Dedifferentiated amniotic fluid mesenchymal stem cell (primary cell): Measurements from ENCODE around the gene SH2D1B.
A peak's percentile ranks its signal among the peaks of the same experiment; 100 is the strongest.
"Not testable (repeated sequence)": the region's sequence is repeated elsewhere in the genome, so short reads cannot be mapped to it uniquely, and the experiment has no call there.

ENCODE experiments used
- DNase-seq: peaks from one replicate; pipeline ENCODE4 v3.0.0-alpha.2; 2016; ENCODE audit errors: extremely low spot score

SH2D1B gene

DNA sequence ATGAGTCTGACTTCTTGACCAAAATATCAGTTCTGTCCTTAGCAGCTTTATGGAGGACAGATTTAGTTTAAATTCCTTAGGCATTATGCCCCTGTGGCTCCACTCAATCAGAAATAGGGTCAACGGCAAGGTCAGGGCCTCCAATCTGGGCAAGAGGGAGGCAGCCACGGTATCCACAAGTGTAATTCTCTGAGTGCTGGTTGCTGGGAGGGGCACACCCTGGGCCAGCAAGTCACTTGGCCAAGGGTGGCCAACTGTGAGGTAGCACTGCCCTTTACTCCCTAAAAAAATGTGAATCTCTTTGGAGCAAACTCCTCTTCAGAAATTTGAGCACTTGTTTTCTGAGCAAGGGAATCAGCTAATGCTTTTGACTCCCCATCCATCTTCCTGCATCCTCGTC is 48.1 kb downstream of the SH2D1B start:
- no peak for DNase-seq

- DNase-seq = no peak
Measured at GRCh38 chr1:162361349-162361748, 50.6 kb downstream of the SH2D1B start.

DNA sequence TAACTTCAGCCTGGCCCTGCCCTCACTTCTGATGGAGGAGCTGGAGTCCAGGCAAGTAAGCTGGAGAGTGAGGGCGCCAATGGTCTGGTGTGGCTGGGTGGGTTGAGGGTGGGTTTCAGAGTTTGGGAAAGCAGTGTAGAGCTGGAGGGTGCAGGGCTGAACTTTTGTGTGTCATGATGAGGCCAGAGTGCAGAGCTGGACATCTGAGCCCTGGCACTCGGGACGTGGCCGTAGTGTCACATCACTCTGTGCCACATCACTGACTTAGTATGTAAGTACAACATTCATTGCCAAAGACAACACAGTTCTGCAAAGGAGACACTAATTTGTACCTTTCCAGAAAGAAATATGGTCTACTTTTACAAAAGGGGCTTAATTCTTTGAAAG is 51.1 kb downstream of the SH2D1B start:
- DNase-seq = no peak

DNA sequence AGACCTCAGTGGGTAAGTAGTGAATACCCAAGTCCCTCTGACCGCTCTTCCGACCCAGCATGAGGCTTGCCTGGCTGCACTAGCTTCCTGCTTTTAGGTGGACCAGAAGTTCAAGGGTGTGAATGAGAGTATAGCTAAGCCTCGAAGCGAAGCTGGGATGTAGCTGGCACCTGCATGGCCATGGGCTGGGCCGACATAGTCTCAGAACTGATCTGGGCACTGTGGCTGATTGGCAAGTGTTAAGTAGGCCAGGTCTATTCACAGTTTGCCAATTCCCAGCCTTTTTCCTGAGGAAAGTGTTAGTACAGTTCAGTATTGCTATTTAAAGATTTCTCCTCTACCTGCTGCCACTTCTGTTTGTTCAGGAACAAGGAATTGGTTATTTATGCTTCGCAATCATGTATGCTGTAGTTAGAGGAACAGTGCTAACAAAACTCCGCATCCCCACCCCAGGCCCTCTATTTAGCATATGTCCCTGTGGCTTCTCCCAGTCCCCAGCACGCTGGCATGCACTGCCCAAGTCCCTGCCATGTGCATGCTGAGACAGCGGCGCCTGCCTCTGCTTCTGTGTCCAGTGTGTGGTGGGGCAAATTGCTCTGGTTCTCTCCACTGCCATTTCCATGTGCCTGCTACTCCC is 51.6 kb downstream of the SH2D1B start:
- no peak for DNase-seq

DNA sequence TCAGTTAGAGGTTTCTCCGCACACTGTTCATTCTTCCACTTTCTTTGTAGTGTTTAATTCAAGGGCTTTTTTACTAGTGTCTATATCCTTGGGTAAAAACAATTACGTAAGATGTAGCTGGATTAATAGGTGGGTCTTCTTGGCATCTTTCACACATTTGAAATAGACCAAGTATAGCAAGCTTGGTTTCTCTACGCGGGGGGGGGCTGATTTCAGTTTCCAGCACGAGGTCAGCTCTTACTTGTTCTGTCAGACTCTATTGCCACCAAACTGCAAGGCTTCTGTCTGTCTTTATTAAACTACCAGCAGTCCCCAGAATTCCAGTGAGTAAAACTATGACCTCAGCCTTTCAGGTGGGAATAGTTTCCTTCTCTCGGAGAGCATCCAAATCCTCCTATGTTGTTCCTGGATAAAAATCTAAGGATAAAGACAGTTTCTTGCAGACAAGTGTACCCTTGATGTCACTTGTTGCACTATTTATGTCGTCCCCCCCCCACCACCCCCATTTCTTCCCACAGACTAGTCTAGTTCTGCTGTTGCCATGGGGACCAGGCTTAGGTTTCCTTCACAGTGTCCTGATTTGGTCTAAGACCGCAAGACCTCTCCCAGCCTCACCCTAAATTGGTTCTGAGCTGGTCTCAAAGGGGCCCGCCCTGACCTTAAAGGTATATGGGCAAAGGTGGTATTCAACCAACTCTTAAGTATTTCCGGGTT is 52.3 kb downstream of the SH2D1B start:
- no peak for DNase-seq

DNA sequence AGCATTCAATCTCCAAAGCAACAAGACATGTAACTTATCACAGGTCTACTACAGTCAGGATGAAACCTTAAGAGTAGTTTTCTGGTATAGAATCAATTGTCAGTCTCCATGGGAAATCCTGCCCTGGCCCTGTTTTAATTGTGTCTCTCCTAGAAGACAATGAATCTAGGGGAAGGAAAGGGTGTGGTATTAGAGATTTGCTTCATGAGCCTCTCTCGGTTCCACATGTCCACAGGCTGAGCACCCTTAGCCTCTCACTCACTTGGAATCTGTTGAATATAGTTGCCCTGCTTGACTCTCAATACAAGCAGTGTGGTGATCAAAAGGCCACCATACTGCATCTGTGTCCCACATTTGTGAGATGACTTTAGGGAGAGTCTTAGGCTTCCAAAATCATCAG is 53.0 kb downstream of the SH2D1B start:
- no peak for DNase-seq

GRCh38 chr1:162357681-162358266 is 54.2 kb downstream of the SH2D1B start:
- no peak for DNase-seq

DNA sequence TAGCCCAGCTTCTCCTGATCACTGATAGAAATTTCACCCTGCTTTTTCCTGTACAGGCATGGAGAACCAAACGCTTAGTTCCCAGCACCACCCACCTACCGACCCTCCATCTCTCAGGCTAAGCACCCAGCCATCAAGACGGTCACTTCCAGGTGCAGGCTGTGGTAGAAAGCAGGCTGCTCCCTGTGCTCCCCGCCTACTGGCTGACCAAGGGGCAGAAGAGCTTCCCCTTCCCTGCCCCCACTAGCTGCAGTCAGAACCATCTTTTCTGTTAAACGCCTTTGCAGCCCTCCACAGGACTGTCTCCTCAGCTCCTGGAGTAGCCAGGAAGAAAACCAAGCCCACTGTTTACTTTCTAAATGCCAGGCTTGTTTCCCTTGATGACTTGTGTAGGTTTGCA is 58.2 kb downstream of the SH2D1B start:
- no peak for DNase-seq

- DNase-seq = no peak
Measured at GRCh38 chr1:162353078-162353477, 58.9 kb downstream of the SH2D1B start.

GRCh38 chr1:162351874-162352273 is 60.1 kb downstream of the SH2D1B start:
- not testable (repeated sequence) for DNase-seq

GRCh38 chr1:162351246-162351842 is 60.6 kb downstream of the SH2D1B start:
- no peak for DNase-seq

DNA sequence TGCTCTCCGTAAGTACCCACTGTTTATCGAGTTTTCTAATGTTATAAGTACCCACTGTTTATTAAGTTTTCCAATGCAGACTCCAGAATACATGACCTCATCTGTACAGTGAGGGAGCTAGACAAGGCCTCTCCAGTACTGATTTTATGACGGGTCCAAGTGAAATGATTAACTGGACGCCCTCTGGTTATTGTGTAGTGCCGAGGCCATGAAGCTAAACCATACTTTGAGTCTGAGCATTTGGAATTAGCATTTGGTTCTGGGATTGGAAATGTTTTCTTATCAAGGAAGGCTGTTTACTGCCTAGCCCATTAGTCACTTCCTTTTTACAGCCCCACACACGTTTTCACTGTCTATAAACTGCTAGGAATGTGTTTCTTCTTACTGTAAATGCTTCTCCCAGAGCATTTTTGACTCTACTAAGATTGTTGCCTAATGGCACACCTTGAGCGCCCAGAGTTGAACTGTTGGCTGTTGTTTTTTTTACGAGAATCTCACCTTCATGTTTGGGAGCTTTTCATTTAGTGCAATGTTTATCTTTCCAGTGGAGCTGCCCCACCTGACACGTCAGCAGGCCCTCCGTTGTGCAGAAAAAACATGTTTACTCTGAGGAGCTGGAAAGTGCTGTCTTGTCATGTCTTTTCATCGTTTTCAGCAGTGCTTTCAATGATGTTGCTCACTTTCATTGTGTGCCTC is 62.2 kb downstream of the SH2D1B start:
- peak; percentile 27 for DNase-seq

- no peak for DNase-seq
Measured at GRCh38 chr1:162347281-162347680, 64.7 kb downstream of the SH2D1B start.
